Measurements from ENCODE around the gene C1QTNF4. TPM values are rescaled to one million over a fixed set of nuclear protein-coding genes. Genes with fewer than 3 reads are reported as not detected.

Gene C1QTNF4
- total and polyA plus RNA-seq, 10 of the 15 experiments (the other 5 are each of a cell fraction or from before 2014, with no cell fraction given), result 0.06 TPM; not detected in 9

- TF ChIP-seq SIX5 (IDR thresholded peaks at IDR 0.05; ENCODE audit: low read depth, low read length, severe bottlenecking) (peak; percentile 32), ZBED1 (IDR thresholded peaks at IDR 0.05; ENCODE audit: borderline replicate concordance) (no peak), IRF3 (IDR thresholded peaks at IDR 0.05) (no peak), RELB (IDR thresholded peaks at IDR 0.05; ENCODE audit: low read depth) (no peak), JUND (IDR thresholded peaks at IDR 0.05; ENCODE audit: low read depth, low read length) (no peak), TBL1XR1 (IDR thresholded peaks at IDR 0.05; ENCODE audit: low read depth, low read length) (no peak), HCFC1 (IDR thresholded peaks at IDR 0.05; ENCODE audit: low read length) (peak; percentile 35; the same call in 1 of the 2 replicates), NFXL1 (IDR thresholded peaks at IDR 0.05; ENCODE audit: borderline replicate concordance) (no peak), PBX3 (IDR thresholded peaks at IDR 0.05; ENCODE audit: insufficient replicate concordance, low read depth, low read length) (no peak), POLR2A (IDR thresholded peaks at IDR 0.05; ENCODE audit: low read depth, low read length) (peak; percentile 95), EZH2 (IDR thresholded peaks at IDR 0.05; ENCODE audit: borderline replicate concordance, control insufficient read depth, low read depth, low read length) (no peak), MTA3 (IDR thresholded peaks at IDR 0.05; ENCODE audit: borderline replicate concordance, low read length) (no peak), BHLHE40 (IDR thresholded peaks at IDR 0.05; ENCODE audit: borderline replicate concordance in 1 of 2, low read depth in 2 of 2, low read length in 1 of 2) (peak in 1 of 2 experiments; percentile 79; a peak in 2 of 4 replicates), EGR1 (IDR thresholded peaks at IDR 0.05; ENCODE audit: borderline replicate concordance in 1 of 2, low read depth in 2 of 2, low read length in 2 of 2) (no peak; a peak in 1 of 3 replicates), KDM1A (IDR thresholded peaks at IDR 0.05; ENCODE audit: borderline replicate concordance) (no peak), WRNIP1 (IDR thresholded peaks at IDR 0.05; ENCODE audit: borderline replicate concordance, low read depth, low read length) (no peak), HDAC2 (IDR thresholded peaks at IDR 0.05) (no peak), ZBTB4 (CRISPR knock-in tag; IDR thresholded peaks at IDR 0.05) (no peak)
- TF ChIP-seq, protein P1, sequence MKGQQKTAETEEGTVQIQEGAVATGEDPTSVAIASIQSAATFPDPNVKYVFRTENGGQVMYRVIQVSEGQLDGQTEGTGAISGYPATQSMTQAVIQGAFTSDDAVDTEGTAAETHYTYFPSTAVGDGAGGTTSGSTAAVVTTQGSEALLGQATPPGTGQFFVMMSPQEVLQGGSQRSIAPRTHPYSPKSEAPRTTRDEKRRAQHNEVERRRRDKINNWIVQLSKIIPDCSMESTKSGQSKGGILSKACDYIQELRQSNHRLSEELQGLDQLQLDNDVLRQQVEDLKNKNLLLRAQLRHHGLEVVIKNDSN (IDR thresholded peaks at IDR 0.05; ENCODE audit: borderline replicate concordance, extremely low read length, insufficient read depth, low read depth, low read length), result no peak
- TF ChIP-seq, protein P2, sequence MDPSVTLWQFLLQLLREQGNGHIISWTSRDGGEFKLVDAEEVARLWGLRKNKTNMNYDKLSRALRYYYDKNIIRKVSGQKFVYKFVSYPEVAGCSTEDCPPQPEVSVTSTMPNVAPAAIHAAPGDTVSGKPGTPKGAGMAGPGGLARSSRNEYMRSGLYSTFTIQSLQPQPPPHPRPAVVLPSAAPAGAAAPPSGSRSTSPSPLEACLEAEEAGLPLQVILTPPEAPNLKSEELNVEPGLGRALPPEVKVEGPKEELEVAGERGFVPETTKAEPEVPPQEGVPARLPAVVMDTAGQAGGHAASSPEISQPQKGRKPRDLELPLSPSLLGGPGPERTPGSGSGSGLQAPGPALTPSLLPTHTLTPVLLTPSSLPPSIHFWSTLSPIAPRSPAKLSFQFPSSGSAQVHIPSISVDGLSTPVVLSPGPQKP (IDR thresholded peaks at IDR 0.05; ENCODE audit: low read depth, low read length), result no peak
Measured at GRCh38 chr11:47565340-47566148, 28.7 kb downstream of the C1QTNF4 start, which contains the start of gene PTPMT1 (continued).
